Progenitor cell of endocrine pancreas (in vitro differentiated cells): Measurements from ENCODE around the gene FAM227A. TPM values are rescaled to one million over a fixed set of nuclear protein-coding genes. Genes with fewer than 3 reads are reported as not detected.

ENCODE experiments used
- DNase-seq: peaks from one replicate; pipeline ENCODE4 v3.0.0; 2021; ENCODE audit warnings: low spot score; ENCODE audit not compliant: unreplicated experiment
- H3K27ac Mint-ChIP-seq: 2 replicates; pipeline ENCODE4 v1.8.0; 2021; ENCODE audit warnings: mild to moderate bottlenecking, moderate library complexity, mixed read lengths
- H3K27me3 Mint-ChIP-seq: 2 replicates; pipeline ENCODE4 v1.8.0; 2021; ENCODE audit warnings: mixed read lengths
- H3K36me3 Mint-ChIP-seq: 2 replicates; pipeline ENCODE4 v1.8.0; 2022; ENCODE audit warnings: mixed read lengths; ENCODE audit not compliant: insufficient read depth
- H3K4me1 Mint-ChIP-seq: 2 replicates; pipeline ENCODE4 v1.8.0; 2021; ENCODE audit warnings: low read depth, mixed read lengths
- H3K4me3 Mint-ChIP-seq: 2 replicates; pipeline ENCODE4 v1.8.0; 2021; ENCODE audit warnings: low read depth, mild to moderate bottlenecking, moderate library complexity, mixed read lengths
- H3K9me3 Mint-ChIP-seq: 2 replicates; pipeline ENCODE4 v1.8.0; 2021; ENCODE audit warnings: low read depth, mixed read lengths
- CTCF ChIP-seq: fragments of 200-600 bp; sonication (generic); IDR thresholded peaks from one replicate; pipeline ENCODE4 v1.5.0; 2021; ENCODE audit warnings: antibody characterized with exemption, mild to moderate bottlenecking; ENCODE audit not compliant: unreplicated experiment
- long read RNA-seq: library from polyadenylated mRNA; unstranded; transcript quantifications from one replicate; pipeline ENCODE4 v2.0.0, GENCODE V29; 2020
- total RNA-seq: library from RNA; stranded (reverse); gene quantifications from 2 replicates; pipeline ENCODE4 v1.2.1, GENCODE V29; 2021

FAM227A gene
- 18.3 and 18.6 TPM in 2 replicates for total RNA-seq
- long read RNA-seq, partial matches to known transcripts, result 4 of 46 reads
- long read RNA-seq, other reads (novel, unspliced or antisense), result 39 of 46 reads

GRCh38 chr22:38656256-38657044 is at the start of gene FAM227A, which contains the start of gene CBY1:
Gene FAM227A, minus strand, starts transcription at chr22:38656392. Its CDS starts 6,224 bp downstream, at chr22:38650168.
Gene CBY1, plus strand, starts transcription at chr22:38656638. Its CDS starts 11,417 bp downstream, at chr22:38668055.
- H3K36me3 Mint-ChIP-seq, result peaks cover 6% of the 10 kb centered on the region
- peak within 1 kb of the TSS; percentile 94 for H3K4me3 Mint-ChIP-seq
- peak within 1 kb of the TSS; percentile 100 for H3K27ac Mint-ChIP-seq
- H3K4me1 Mint-ChIP-seq, result peaks cover 10% of the 10 kb centered on the region
- peak; percentile 75 for DNase-seq
- no peaks in the 10 kb centered on the region for H3K9me3 Mint-ChIP-seq
- no peaks in the 10 kb centered on the region for H3K27me3 Mint-ChIP-seq
- TF ChIP-seq CTCF, result no peak

GRCh38 chr22:38705235-38706100 is 49.3 kb upstream of the FAM227A start, which contains the start of gene GTPBP1:
Gene GTPBP1, plus strand, starts transcription at chr22:38705944. Its CDS starts 12 bp downstream, at chr22:38705956.
- Mint-ChIP-seq H3K27me3 (no peaks in the 10 kb centered on the region), H3K36me3 (no peaks in the 10 kb centered on the region), H3K27ac (peak within 1 kb of the TSS; percentile 99), H3K4me3 (peak within 1 kb of the TSS; percentile 87), H3K4me1 (peaks cover 27% of the 10 kb centered on the region), H3K9me3 (no peaks in the 10 kb centered on the region)
- DNase-seq, result peak; percentile 94
- TF ChIP-seq CTCF, result no peak

- Mint-ChIP-seq H3K9me3 (no peaks in the 10 kb centered on the region), H3K4me3 (peak overlapping the region; percentile 87), H3K36me3 (no peaks in the 10 kb centered on the region), H3K27me3 (no peaks in the 10 kb centered on the region), H3K27ac (peak overlapping the region; percentile 99), H3K4me1 (peaks cover 31% of the 10 kb centered on the region)
- TF ChIP-seq CTCF, result no peak
- DNase-seq, result no peak
Observed at GRCh38 chr22:38704654-38705234, 48.6 kb upstream of the FAM227A start.

- Mint-ChIP-seq H3K36me3 (peaks cover 2% of the 10 kb centered on the region), H3K27me3 (no peaks in the 10 kb centered on the region), H3K4me1 (peaks cover 44% of the 10 kb centered on the region), H3K9me3 (no peaks in the 10 kb centered on the region), H3K27ac (peak within 1 kb of the TSS; percentile 100), H3K4me3 (peak within 1 kb of the TSS; percentile 92)
- peak; percentile 94 for DNase-seq
- TF ChIP-seq CTCF, result peak; percentile 12
Observed at GRCh38 chr22:38700789-38701628, 44.8 kb upstream of the FAM227A start, which contains the start of gene JOSD1. Gene JOSD1, minus strand, starts transcription at chr22:38700943. Its CDS starts 956 bp downstream, at chr22:38699987.
